GM12891 (cell line): Measurements from ENCODE around the gene GOLT1A.

Source experiments
- PAX5 ChIP-seq: IDR thresholded peaks from 2 replicates; pipeline ENCODE4 v1.6.1; 2011; ENCODE audit warnings: low read length, moderate library complexity, mild to moderate bottlenecking; ENCODE audit not compliant: insufficient read depth, severe bottlenecking
- POLR2A ChIP-seq: IDR thresholded peaks from 2 replicates; pipeline ENCODE4 v1.6.1; 2011; ENCODE audit warnings: low read depth, low read length, control low read depth
- POLR2AphosphoS5 ChIP-seq: IDR thresholded peaks from 2 replicates; pipeline ENCODE4 v1.6.1; 2011; ENCODE audit warnings: low read depth, low read length, control low read depth
- POU2F2 ChIP-seq: IDR thresholded peaks from 2 replicates; pipeline ENCODE4 v1.6.1; 2011; ENCODE audit warnings: low read depth, mild to moderate bottlenecking, control low read depth, low read length, moderate library complexity
- SPI1 ChIP-seq: IDR thresholded peaks from 2 replicates; pipeline ENCODE4 v1.6.1; 2011; ENCODE audit warnings: low read depth, low read length, control low read depth
- TAF1 ChIP-seq: IDR thresholded peaks from 2 replicates; pipeline ENCODE4 v1.6.1; 2011; ENCODE audit warnings: low read depth, low read length, control low read depth

GRCh38 chr1:204216880-204217647 lies 3.3 kb upstream of the GOLT1A start:
- TF ChIP-seq POLR2A, result no peak
- TF ChIP-seq POLR2AphosphoS5, result no peak
- TF ChIP-seq TAF1, result no peak
- TF ChIP-seq SPI1, result no peak
- TF ChIP-seq POU2F2, result no peak
- no peak for TF ChIP-seq PAX5
